ENCODE results near the gene C1orf159. TPM values are rescaled to one million over a fixed set of nuclear protein-coding genes. Genes with fewer than 3 reads are reported as not detected.

Gene C1orf159
- total and polyA plus RNA-seq, 2 experiments from 2014 or later, result 9.6 to 21.5 TPM

DNA sequence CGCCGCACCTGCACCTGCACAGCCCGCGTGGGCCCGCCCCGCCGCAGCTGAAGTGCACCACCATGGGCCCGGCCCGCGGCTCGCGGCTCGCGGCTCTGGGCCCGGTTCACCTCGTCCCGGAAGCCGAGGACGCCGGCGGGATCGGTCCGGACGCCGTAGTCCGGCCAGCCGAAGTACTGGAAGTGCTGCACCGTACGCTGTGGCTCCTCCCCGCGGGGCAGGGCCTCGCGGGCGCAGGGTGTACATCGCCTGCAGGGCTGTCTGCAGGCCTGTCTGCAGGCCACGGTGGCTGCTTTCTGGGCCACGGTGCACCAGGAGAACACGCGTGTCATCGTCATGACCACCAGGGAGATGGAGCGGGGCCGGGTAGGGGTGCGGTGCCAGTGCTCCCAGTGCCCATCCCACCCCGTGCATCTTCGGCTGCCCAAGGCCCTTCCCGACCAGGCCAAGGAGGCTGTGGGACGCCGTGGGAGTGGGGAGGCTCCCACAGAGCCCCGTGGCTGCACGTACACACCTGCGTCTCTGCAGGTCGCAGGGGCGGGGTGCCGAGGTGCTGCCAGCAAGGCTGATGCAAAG, 48.5 kb downstream of the C1orf159 start (continued):
- TF ChIP-seq, protein P1, sequence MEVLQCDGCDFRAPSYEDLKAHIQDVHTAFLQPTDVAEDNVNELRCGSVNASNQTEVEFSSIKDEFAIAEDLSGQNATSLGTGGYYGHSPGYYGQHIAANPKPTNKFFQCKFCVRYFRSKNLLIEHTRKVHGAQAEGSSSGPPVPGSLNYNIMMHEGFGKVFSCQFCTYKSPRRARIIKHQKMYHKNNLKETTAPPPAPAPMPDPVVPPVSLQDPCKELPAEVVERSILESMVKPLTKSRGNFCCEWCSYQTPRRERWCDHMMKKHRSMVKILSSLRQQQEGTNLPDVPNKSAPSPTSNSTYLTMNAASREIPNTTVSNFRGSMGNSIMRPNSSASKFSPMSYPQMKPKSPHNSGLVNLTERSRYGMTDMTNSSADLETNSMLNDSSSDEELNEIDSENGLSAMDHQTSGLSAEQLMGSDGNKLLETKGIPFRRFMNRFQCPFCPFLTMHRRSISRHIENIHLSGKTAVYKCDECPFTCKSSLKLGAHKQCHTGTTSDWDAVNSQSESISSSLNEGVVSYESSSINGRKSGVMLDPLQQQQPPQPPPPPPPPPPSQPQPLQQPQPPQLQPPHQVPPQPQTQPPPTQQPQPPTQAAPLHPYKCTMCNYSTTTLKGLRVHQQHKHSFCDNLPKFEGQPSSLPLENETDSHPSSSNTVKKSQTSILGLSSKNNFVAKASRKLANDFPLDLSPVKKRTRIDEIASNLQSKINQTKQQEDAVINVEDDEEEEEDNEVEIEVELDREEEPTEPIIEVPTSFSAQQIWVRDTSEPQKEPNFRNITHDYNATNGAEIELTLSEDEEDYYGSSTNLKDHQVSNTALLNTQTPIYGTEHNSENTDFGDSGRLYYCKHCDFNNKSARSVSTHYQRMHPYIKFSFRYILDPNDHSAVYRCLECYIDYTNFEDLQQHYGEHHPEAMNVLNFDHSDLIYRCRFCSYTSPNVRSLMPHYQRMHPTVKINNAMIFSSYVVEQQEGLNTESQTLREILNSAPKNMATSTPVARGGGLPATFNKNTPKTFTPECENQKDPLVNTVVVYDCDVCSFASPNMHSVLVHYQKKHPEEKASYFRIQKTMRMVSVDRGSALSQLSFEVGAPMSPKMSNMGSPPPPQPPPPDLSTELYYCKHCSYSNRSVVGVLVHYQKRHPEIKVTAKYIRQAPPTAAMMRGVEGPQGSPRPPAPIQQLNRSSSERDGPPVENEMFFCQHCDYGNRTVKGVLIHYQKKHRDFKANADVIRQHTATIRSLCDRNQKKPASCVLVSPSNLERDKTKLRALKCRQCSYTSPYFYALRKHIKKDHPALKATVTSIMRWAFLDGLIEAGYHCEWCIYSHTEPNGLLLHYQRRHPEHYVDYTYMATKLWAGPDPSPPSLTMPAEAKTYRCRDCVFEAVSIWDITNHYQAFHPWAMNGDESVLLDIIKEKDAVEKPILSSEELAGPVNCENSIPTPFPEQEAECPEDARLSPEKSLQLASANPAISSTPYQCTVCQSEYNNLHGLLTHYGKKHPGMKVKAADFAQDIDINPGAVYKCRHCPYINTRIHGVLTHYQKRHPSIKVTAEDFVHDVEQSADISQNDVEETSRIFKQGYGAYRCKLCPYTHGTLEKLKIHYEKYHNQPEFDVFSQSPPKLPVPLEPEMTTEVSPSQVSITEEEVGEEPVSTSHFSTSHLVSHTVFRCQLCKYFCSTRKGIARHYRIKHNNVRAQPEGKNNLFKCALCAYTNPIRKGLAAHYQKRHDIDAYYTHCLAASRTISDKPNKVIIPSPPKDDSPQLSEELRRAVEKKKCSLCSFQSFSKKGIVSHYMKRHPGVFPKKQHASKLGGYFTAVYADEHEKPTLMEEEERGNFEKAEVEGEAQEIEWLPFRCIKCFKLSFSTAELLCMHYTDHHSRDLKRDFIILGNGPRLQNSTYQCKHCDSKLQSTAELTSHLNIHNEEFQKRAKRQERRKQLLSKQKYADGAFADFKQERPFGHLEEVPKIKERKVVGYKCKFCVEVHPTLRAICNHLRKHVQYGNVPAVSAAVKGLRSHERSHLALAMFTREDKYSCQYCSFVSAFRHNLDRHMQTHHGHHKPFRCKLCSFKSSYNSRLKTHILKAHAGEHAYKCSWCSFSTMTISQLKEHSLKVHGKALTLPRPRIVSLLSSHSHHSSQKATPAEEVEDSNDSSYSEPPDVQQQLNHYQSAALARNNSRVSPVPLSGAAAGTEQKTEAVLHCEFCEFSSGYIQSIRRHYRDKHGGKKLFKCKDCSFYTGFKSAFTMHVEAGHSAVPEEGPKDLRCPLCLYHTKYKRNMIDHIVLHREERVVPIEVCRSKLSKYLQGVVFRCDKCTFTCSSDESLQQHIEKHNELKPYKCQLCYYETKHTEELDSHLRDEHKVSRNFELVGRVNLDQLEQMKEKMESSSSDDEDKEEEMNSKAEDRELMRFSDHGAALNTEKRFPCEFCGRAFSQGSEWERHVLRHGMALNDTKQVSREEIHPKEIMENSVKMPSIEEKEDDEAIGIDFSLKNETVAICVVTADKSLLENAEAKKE (CRISPR knock-in tag; IDR thresholded peaks at IDR 0.05), result no peak
- TF ChIP-seq POLR2AphosphoS5 (IDR thresholded peaks at IDR 0.05; ENCODE audit: low read depth) (no peak), CREB1 (CRISPR knock-in tag; IDR thresholded peaks at IDR 0.05; ENCODE audit: low read depth) (no peak), STAT1 (IDR thresholded peaks at IDR 0.05; ENCODE audit: unreplicated experiment) (no peak), ZNF114 (CRISPR knock-in tag; IDR thresholded peaks at IDR 0.05) (no peak), ZNF331 (CRISPR knock-in tag; IDR thresholded peaks at IDR 0.05; ENCODE audit: low read depth) (no peak), NANOG (IDR thresholded peaks at IDR 0.05; ENCODE audit: borderline replicate concordance) (no peak)
- TF ChIP-seq, protein P2, sequence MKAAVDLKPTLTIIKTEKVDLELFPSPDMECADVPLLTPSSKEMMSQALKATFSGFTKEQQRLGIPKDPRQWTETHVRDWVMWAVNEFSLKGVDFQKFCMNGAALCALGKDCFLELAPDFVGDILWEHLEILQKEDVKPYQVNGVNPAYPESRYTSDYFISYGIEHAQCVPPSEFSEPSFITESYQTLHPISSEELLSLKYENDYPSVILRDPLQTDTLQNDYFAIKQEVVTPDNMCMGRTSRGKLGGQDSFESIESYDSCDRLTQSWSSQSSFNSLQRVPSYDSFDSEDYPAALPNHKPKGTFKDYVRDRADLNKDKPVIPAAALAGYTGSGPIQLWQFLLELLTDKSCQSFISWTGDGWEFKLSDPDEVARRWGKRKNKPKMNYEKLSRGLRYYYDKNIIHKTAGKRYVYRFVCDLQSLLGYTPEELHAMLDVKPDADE (IDR thresholded peaks at IDR 0.05), result no peak
- TF ChIP-seq, protein P3, sequence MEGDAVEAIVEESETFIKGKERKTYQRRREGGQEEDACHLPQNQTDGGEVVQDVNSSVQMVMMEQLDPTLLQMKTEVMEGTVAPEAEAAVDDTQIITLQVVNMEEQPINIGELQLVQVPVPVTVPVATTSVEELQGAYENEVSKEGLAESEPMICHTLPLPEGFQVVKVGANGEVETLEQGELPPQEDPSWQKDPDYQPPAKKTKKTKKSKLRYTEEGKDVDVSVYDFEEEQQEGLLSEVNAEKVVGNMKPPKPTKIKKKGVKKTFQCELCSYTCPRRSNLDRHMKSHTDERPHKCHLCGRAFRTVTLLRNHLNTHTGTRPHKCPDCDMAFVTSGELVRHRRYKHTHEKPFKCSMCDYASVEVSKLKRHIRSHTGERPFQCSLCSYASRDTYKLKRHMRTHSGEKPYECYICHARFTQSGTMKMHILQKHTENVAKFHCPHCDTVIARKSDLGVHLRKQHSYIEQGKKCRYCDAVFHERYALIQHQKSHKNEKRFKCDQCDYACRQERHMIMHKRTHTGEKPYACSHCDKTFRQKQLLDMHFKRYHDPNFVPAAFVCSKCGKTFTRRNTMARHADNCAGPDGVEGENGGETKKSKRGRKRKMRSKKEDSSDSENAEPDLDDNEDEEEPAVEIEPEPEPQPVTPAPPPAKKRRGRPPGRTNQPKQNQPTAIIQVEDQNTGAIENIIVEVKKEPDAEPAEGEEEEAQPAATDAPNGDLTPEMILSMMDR (conservative IDR thresholded peaks at IDR 0.05; ENCODE audit: low read depth in 2 of 2), result no peak
- TF ChIP-seq, protein P4, sequence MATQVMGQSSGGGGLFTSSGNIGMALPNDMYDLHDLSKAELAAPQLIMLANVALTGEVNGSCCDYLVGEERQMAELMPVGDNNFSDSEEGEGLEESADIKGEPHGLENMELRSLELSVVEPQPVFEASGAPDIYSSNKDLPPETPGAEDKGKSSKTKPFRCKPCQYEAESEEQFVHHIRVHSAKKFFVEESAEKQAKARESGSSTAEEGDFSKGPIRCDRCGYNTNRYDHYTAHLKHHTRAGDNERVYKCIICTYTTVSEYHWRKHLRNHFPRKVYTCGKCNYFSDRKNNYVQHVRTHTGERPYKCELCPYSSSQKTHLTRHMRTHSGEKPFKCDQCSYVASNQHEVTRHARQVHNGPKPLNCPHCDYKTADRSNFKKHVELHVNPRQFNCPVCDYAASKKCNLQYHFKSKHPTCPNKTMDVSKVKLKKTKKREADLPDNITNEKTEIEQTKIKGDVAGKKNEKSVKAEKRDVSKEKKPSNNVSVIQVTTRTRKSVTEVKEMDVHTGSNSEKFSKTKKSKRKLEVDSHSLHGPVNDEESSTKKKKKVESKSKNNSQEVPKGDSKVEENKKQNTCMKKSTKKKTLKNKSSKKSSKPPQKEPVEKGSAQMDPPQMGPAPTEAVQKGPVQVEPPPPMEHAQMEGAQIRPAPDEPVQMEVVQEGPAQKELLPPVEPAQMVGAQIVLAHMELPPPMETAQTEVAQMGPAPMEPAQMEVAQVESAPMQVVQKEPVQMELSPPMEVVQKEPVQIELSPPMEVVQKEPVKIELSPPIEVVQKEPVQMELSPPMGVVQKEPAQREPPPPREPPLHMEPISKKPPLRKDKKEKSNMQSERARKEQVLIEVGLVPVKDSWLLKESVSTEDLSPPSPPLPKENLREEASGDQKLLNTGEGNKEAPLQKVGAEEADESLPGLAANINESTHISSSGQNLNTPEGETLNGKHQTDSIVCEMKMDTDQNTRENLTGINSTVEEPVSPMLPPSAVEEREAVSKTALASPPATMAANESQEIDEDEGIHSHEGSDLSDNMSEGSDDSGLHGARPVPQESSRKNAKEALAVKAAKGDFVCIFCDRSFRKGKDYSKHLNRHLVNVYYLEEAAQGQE (IDR thresholded peaks at IDR 0.05; ENCODE audit: unreplicated experiment), result no peak
